Chondrocyte (in vitro differentiated cells): ENCODE measurements around the gene GBX2. TPM values are rescaled to one million over a fixed set of nuclear protein-coding genes. Genes with fewer than 3 reads are reported as not detected.

Experiments
- DNase-seq: peaks from one replicate; pipeline ENCODE4 v3.0.0; 2021; ENCODE audit warnings: mixed read lengths, low spot score
- H3K27ac Mint-ChIP-seq: one replicate; pipeline ENCODE4 v1.8.0; 2021; ENCODE audit warnings: mild to moderate bottlenecking, moderate library complexity, mixed read lengths; ENCODE audit not compliant: unreplicated experiment
- H3K27me3 Mint-ChIP-seq: 2 replicates; pipeline ENCODE4 v1.8.0; 2021; ENCODE audit warnings: low read depth, mixed read lengths
- H3K36me3 Mint-ChIP-seq: 2 replicates; pipeline ENCODE4 v1.8.0; 2021; ENCODE audit warnings: low read depth, mixed read lengths
- H3K4me1 Mint-ChIP-seq: 2 replicates; pipeline ENCODE4 v1.8.0; 2021; ENCODE audit warnings: low read depth, mild to moderate bottlenecking, mixed read lengths
- H3K4me3 Mint-ChIP-seq: one replicate; pipeline ENCODE4 v1.8.0; 2021; ENCODE audit warnings: mild to moderate bottlenecking, moderate library complexity, mixed read lengths; ENCODE audit not compliant: unreplicated experiment
- H3K9me3 Mint-ChIP-seq: 2 replicates; pipeline ENCODE4 v1.8.0; 2021; ENCODE audit warnings: low read depth, mixed read lengths
- CTCF ChIP-seq: fragments of 200-600 bp; sonication (generic); IDR thresholded peaks from 2 replicates; pipeline ENCODE4 v1.5.0; 2021; ENCODE audit warnings: antibody characterized with exemption, mild to moderate bottlenecking, moderate library complexity
- total RNA-seq: library from RNA; stranded (reverse); gene quantifications from 3 replicates; pipeline ENCODE4 v1.2.1, GENCODE V29; 2021

Gene GBX2
- total RNA-seq, 1 donor from 2014 or later, result 16.7 TPM

GRCh38 chr2:236171181-236171679, 3.0 kb upstream of the GBX2 start:
- Mint-ChIP-seq H3K36me3 (peaks cover 2% of the 10 kb centered on the region), H3K4me3 (no peak overlapping the region), H3K27me3 (peaks cover 7% of the 10 kb centered on the region), H3K4me1 (peaks cover 53% of the 10 kb centered on the region), H3K9me3 (no peaks in the 10 kb centered on the region), H3K27ac (no peak overlapping the region)
- DNase-seq, result peak; percentile 78
- TF ChIP-seq CTCF, result no peak

GRCh38 chr2:236170590-236171165, 2.5 kb upstream of the GBX2 start:
- Mint-ChIP-seq H3K4me3 (no peak overlapping the region), H3K27me3 (peaks cover 7% of the 10 kb centered on the region), H3K9me3 (no peaks in the 10 kb centered on the region), H3K27ac (no peak overlapping the region), H3K36me3 (peaks cover 2% of the 10 kb centered on the region), H3K4me1 (peaks cover 53% of the 10 kb centered on the region)
- peak; percentile 24 for DNase-seq
- TF ChIP-seq CTCF, result no peak

- Mint-ChIP-seq H3K9me3 (no peaks in the 10 kb centered on the region), H3K27me3 (peaks cover 7% of the 10 kb centered on the region), H3K36me3 (peaks cover 2% of the 10 kb centered on the region), H3K4me1 (peaks cover 53% of the 10 kb centered on the region), H3K27ac (no peak overlapping the region), H3K4me3 (peak overlapping the region; percentile 56)
- TF ChIP-seq CTCF, result no peak
- peak; percentile 79 for DNase-seq
Measured at GRCh38 chr2:236169741-236170589, 1.8 kb upstream of the GBX2 start.

- peak; percentile 63 for DNase-seq
- H3K4me1 Mint-ChIP-seq, result peaks cover 50% of the 10 kb centered on the region
- no peak overlapping the region for H3K27ac Mint-ChIP-seq
- peaks cover 7% of the 10 kb centered on the region for H3K27me3 Mint-ChIP-seq
- H3K36me3 Mint-ChIP-seq, result peaks cover 2% of the 10 kb centered on the region
- peak overlapping the region; percentile 56 for H3K4me3 Mint-ChIP-seq
- TF ChIP-seq CTCF, result no peak
- no peaks in the 10 kb centered on the region for H3K9me3 Mint-ChIP-seq
Measured at GRCh38 chr2:236169151-236169721, 1.1 kb upstream of the GBX2 start.

- peaks cover 7% of the 10 kb centered on the region for H3K27me3 Mint-ChIP-seq
- no peak overlapping the region for H3K27ac Mint-ChIP-seq
- peak overlapping the region; percentile 68 for H3K4me3 Mint-ChIP-seq
- peaks cover 2% of the 10 kb centered on the region for H3K36me3 Mint-ChIP-seq
- peaks cover 48% of the 10 kb centered on the region for H3K4me1 Mint-ChIP-seq
- H3K9me3 Mint-ChIP-seq, result no peaks in the 10 kb centered on the region
- TF ChIP-seq CTCF, result peak; percentile 67
- peak; percentile 92 for DNase-seq
Measured at GRCh38 chr2:236167297-236168109, 683 bp downstream of the GBX2 start.
